Testis (tissue), 2 donors: ENCODE data around the gene SSTR4.

Source experiments
- CTCF ChIP-seq, 3 experiments: fragments of 450-650 bp in 2 of 3; fragments of 200-600 bp in 1 of 3; sonication (generic) in 1 of 3; IDR thresholded peaks; one replicate each; pipeline ENCODE4 v1.5.1; 2016 to 2019; ENCODE audit warnings: antibody characterized with exemption in 3 of 3, mild to moderate bottlenecking in 2 of 3, moderate library complexity in 1 of 3
- POLR2A ChIP-seq: fragments of 450-650 bp; IDR thresholded peaks from one replicate; pipeline ENCODE4 v1.6.1; 2017; ENCODE audit warnings: antibody characterized with exemption, mild to moderate bottlenecking, moderate library complexity

GRCh38 chr20:23007462-23007861 is 27.6 kb upstream of the SSTR4 start:
- no peak for TF ChIP-seq CTCF (IDR thresholded peaks at IDR 0.05)
- TF ChIP-seq POLR2A = no peak
